ENCODE data around the gene APBA2. TPM values are rescaled to one million over a fixed set of nuclear protein-coding genes. Genes with fewer than 3 reads are reported as not detected.

The APBA2 gene
- total RNA-seq, 1 donor from 2014 or later, result 41.0 TPM

DNA sequence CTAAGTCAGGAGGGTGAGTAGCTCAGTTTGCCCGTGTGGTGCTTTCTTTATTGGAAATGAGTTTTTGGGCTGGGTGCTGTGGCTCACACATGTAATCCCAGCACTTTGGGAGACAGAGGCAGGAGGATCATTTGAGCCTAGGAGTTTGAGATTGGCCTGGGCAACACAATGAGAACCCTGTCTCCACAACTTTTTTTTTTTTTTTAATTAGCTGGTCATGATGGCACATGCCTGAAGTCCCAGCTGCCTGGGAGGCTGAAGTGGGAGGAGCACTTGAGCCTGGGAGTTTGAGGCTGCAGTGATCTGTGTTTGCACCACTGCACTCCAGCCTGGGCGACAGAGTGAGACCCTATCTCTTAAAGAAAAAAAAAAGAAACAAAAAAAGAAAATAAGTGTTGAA lies 208.9 kb downstream of the APBA2 start:
- no peak for DNase-seq (ENCODE audit: low spot score, unreplicated experiment)
- TF ChIP-seq, protein P1, sequence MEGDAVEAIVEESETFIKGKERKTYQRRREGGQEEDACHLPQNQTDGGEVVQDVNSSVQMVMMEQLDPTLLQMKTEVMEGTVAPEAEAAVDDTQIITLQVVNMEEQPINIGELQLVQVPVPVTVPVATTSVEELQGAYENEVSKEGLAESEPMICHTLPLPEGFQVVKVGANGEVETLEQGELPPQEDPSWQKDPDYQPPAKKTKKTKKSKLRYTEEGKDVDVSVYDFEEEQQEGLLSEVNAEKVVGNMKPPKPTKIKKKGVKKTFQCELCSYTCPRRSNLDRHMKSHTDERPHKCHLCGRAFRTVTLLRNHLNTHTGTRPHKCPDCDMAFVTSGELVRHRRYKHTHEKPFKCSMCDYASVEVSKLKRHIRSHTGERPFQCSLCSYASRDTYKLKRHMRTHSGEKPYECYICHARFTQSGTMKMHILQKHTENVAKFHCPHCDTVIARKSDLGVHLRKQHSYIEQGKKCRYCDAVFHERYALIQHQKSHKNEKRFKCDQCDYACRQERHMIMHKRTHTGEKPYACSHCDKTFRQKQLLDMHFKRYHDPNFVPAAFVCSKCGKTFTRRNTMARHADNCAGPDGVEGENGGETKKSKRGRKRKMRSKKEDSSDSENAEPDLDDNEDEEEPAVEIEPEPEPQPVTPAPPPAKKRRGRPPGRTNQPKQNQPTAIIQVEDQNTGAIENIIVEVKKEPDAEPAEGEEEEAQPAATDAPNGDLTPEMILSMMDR (IDR thresholded peaks at IDR 0.05; ENCODE audit: unreplicated experiment), result no peak
- H3K9me3 Mint-ChIP-seq (ENCODE audit: low read depth), result no peaks in the 10 kb centered on the region
- H3K4me1 Mint-ChIP-seq (ENCODE audit: low read depth), result no peaks in the 10 kb centered on the region
- H3K27ac Mint-ChIP-seq, result no peak overlapping the region
- no peak overlapping the region for H3K4me3 Mint-ChIP-seq (ENCODE audit: low read depth)
- H3K36me3 Mint-ChIP-seq (ENCODE audit: insufficient read depth), result peaks cover 4% of the 10 kb centered on the region
- no peaks in the 10 kb centered on the region for H3K27me3 Mint-ChIP-seq

DNA sequence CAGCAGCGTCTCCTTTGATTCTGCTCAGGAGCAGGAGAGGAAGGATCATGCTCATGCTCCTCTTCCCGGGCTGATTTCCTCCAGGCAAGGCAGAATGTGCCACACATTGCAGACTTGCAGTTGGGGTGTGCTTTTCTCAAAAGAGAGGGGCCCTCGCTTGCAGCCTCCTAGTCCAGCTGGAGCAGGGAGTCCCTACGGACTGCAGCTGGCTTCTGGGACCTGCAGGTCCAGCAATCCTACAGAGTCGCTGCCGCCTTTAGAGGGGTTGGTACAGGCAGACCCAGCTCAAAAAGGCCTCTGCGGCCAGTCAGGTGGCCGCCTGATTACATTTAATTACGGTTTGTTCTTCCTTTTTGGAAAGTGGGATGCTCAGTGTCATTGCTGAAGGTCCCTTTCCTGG lies 210.0 kb downstream of the APBA2 start:
- no peaks in the 10 kb centered on the region for H3K4me1 Mint-ChIP-seq (ENCODE audit: low read depth)
- DNase-seq (ENCODE audit: low spot score, unreplicated experiment), result no peak
- H3K9me3 Mint-ChIP-seq (ENCODE audit: low read depth), result no peaks in the 10 kb centered on the region
- H3K27ac Mint-ChIP-seq, result no peak overlapping the region
- peaks cover 5% of the 10 kb centered on the region for H3K36me3 Mint-ChIP-seq (ENCODE audit: insufficient read depth)
- no peak overlapping the region for H3K4me3 Mint-ChIP-seq (ENCODE audit: low read depth)
- TF ChIP-seq, protein P1 (IDR thresholded peaks at IDR 0.05; ENCODE audit: unreplicated experiment), result no peak
- H3K27me3 Mint-ChIP-seq, result no peaks in the 10 kb centered on the region

DNA sequence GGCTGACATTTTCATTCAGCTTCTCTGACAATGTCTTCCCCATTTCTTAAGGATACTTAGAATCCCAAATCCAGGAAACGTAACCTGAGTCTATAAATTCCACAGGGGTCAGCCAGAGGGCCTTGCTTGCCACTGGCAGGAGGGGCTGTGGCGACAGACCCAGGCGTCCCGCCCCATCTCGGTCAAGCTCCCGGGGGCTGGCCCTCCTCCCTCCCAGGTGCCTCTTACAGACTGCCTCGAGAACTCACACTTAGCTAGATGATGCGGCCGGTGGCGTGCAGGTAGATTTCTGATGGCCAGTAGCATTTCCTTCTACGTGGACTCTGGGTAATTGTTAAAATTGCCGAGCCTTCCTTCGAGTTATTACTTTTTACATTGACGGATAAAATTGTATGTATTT lies 211.4 kb downstream of the APBA2 start:
- TF ChIP-seq, protein P1 (IDR thresholded peaks at IDR 0.05; ENCODE audit: unreplicated experiment), result no peak
- DNase-seq (ENCODE audit: low spot score, unreplicated experiment), result no peak
- Mint-ChIP-seq H3K4me3 (ENCODE audit: low read depth) (no peak overlapping the region), H3K36me3 (ENCODE audit: insufficient read depth) (peaks cover 5% of the 10 kb centered on the region), H3K9me3 (ENCODE audit: low read depth) (no peaks in the 10 kb centered on the region), H3K4me1 (ENCODE audit: low read depth) (no peaks in the 10 kb centered on the region), H3K27me3 (no peaks in the 10 kb centered on the region), H3K27ac (no peak overlapping the region)

DNA sequence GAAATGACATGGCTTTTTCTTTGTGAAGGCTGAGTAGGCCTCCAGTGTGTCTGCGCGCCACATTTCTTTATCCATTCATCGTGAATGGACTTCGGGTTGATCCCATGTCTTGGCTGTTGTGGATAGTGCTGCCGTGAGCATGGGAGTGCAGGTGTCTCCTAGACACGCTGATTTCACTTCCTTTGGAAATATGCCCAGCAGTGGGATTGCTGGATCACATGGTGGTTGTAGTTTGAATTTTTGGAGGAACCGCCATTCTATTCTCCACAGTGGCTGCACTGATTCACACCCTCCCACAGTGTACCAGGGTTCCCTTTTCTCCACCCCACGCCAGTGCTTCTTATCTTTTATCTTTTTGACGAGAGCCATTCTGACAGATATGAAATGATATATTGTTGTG lies 212.2 kb downstream of the APBA2 start:
- no peak for DNase-seq (ENCODE audit: low spot score, unreplicated experiment)
- no peaks in the 10 kb centered on the region for H3K27me3 Mint-ChIP-seq
- H3K4me3 Mint-ChIP-seq (ENCODE audit: low read depth), result no peak overlapping the region
- H3K9me3 Mint-ChIP-seq (ENCODE audit: low read depth), result no peaks in the 10 kb centered on the region
- H3K36me3 Mint-ChIP-seq (ENCODE audit: insufficient read depth), result peaks cover 6% of the 10 kb centered on the region
- H3K27ac Mint-ChIP-seq, result no peak overlapping the region
- TF ChIP-seq, protein P1 (IDR thresholded peaks at IDR 0.05; ENCODE audit: unreplicated experiment), result no peak
- no peaks in the 10 kb centered on the region for H3K4me1 Mint-ChIP-seq (ENCODE audit: low read depth)

DNA sequence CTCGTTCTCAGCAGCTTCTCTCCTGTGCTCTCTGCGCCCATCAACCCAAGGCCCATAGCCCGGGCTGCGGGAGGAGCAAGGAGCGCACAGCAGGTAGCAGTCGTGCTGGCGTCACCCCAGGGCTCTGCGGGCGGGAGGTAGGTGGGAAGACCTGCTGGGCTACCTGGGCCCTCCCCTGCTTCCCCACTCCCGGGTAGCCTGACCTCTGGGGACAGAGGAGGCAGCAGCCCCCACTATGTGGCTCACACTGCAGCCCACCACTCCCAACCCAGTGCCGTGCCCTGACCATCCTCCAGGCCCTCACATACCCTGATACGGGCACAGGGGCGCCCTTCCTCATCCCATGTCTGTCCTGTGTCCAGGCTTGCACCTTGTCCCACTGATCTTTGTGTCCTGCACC lies 212.9 kb downstream of the APBA2 start:
- peaks cover 6% of the 10 kb centered on the region for H3K36me3 Mint-ChIP-seq (ENCODE audit: insufficient read depth)
- DNase-seq (ENCODE audit: low spot score, unreplicated experiment), result no peak
- no peaks in the 10 kb centered on the region for H3K9me3 Mint-ChIP-seq (ENCODE audit: low read depth)
- TF ChIP-seq, protein P1 (IDR thresholded peaks at IDR 0.05; ENCODE audit: unreplicated experiment), result no peak
- no peak overlapping the region for H3K4me3 Mint-ChIP-seq (ENCODE audit: low read depth)
- no peak overlapping the region for H3K27ac Mint-ChIP-seq
- no peaks in the 10 kb centered on the region for H3K27me3 Mint-ChIP-seq
- H3K4me1 Mint-ChIP-seq (ENCODE audit: low read depth), result no peaks in the 10 kb centered on the region

Measured in progenitor cell of endocrine pancreas (in vitro differentiated cells).